Measurements from ENCODE around the gene SERINC3.
A peak's percentile ranks its signal among the peaks of the same experiment; 100 is the strongest.

Gene SERINC3

DNA sequence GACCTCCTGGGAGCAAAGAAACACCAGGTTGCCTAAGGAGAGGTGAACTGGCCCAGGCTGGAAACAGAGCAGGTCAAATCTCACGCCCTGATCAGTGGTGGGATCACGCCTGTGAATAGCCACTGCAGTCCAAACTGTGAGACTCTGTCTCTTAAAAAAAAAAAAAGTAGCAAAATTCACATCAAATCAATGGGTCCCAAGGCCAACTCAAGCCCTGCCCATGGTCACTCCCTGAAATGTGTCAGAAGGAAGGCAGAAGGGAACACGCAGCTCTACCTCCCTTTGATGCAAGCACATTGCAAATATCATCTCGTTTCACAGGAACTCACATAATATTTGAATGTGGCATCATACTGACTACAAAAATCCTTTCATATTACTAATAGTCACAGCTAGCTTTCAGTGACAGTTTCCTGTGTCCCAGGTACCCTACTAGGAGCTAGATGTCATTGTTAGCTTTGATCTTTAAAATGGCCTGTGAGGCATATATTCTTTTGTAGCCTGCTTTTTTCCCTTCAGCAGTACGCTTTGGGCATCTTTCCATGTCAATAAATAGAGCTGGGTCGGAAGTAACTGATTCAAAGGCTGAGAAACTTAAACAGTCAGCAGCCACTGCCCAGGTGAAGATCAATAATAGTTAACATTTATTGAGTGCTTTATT, 60.6 kb downstream of the SERINC3 start:
- DNase-seq: no peak

DNA sequence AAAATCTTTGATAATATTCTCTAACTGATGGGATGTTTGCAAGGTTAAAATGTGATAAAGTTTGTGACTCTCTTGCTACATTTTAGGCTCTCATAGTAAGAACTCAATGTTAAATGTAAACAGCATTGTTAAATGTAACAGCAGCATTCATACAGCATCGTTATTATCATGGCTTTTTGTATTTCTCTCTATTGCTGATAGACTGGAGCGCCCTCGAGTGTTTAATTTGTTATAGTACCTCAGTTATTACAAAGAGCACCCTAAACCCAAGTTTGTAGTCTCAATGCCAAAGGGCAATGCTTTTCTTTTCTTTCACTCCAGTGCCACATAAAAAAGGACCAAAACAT, 61.1 kb downstream of the SERINC3 start:
- peak; percentile 31 for DNase-seq

DNA sequence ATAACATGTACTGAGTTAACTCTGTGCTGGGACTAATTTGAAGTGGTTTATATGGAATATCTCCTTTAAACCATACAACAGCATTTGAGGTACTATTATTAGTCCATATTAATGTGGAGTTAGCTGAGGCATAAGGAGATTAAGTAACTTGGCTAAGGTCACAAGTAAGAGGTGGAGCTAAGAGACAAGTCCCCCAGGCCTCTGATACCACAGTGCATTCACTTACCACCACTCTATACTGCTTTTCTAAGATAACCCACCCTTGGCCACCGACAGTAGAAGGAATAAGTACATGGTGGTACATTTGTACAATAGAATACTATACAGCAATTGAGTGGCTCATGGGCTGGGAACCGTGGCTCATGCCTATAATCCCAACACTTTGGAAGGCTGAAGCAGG, 62.6 kb downstream of the SERINC3 start:
- no peak for DNase-seq

DNA sequence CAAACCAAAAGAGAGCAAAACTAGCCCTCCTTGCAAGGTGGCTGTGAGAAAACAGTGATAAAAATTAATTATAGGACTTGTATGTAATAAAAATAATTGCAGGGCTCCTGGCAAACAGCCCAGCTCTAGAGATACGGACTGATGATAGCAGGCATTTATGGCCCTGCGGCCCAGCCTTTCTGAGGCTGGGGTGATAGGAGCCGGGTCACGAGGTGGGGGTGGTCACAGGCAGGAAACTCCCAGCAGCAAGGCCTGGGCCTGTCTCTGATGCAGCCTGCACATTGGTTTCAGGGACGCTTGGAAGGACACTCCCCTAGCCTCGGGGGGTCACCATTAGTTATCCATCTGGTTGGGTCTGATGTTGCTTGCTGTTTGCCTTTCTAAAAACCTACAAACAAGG, 64.9 kb downstream of the SERINC3 start:
- no peak for DNase-seq

DNA sequence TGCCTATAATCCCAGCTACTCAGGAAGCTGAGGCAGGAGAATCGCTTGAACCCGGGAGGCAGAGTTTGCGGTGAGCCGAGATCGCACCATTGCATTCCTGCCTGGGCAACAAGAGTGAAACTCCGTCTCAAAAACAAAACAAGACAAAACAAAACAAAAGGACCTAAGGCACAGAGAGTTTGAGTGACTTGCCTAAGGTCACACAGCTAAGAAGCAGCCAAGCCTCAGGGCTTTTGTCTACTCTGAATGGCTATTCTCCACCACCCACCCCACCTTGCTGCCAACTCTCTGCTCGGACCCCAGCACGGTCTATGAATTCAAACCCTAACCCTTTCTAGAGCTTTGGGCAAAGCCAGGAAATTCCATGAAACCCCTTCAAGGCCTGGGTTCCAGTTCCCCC, 65.3 kb downstream of the SERINC3 start:
- no peak for DNase-seq

DNA sequence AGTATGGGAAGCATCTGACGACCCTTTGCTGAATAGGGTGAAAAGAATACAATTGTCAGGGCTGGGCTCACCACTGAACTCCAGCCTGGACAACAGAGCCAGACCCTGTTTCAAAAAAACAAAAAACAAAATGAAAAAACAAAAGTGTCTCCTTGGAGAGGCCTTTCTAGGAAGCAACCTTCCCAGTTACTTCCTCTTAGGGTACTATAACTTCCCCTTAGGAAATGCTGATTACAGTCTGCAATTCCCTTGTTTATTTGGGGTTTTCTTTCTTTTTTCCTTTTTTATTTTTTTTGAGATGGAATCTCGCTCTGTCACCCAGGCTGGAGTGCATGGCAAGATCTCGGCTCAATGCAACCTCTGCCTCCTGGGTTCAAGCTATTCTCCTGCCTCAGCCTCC, 66.7 kb downstream of the SERINC3 start:
- DNase-seq: no peak

DNA sequence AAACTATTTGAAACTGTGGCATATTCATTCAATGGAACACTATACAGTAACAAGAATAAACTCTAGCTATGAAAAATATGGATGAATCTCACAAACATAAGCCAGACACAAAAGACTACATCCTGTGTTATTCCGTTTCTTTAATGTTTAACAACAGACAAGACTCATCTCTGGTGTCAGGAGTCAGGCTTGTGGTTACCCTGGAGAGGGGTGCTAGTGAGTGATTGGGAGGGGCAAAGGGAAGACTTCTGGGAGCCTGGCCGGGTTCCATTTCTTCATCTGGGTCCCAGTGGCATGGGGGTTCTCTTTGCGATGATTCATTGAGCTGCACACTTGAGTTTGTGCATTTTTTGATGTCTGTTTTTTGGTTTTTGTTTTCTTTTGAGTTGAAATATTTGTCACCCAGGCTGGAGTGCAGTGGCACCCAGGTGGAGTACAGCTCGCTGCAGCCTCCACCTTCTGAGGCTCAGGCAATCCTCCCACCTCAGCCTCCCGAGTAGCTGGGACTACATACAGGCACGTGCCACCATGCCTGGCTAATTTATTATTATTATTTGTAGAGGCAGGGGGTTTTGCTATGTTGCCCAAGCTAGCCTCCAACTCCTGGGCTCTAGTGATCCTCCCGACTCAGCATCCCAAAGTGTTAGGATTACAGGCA, 67.4 kb downstream of the SERINC3 start:
- DNase-seq: peak; percentile 14

DNA sequence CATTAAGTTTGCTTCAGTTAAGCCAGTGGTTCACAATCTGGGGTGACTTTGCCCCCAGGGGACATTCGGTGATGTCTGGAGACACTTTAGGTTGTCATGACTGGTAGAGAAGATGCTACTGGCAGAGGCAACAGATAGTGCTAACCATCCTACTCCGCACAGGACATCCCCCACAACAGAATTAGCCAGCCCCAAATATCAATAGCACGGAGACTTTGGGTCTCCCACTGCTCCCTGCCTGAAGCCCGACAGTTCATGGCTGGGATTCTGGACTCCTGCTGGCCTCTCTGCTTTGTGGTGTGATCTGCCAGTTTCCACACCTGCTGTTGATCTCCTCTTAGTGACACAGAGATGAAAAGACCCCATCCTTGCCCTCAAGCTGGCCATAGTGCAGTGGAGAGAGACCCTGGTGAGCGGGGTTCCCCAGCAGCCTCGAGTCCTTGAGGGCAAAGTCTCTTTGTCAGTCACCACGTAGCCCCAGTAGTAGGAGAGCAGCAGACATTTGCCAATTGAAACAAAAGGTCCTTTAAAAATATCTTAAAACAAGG, 70.9 kb downstream of the SERINC3 start:
- no peak for DNase-seq

DNA sequence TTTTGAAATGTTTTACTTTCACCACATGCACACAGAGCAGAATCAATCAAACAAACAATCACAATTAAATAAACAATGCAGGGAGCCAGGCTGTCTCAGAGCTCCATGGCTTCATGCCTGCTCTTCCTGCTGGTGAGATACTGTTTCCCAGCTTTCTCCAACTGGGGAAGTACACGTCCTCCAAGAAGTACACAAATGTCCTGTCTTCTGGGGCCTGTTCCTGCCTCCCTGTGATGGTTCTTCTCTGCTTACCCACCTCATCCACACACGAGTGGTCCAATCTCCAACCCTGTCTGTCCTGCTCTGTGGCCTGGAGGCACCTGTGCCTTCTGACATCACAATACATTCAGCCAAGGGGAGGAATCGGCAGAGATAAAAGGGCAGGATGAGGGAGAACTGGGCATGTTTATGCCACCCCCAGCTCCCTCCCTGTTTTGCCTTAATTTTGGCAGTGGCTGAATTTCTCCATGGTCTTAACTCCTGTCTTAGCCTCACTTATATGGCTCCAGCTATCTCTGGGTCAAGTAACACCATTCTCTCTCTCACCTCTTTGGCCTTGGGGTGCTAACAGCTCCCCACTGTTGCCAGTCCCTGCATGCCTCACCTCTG, 71.5 kb downstream of the SERINC3 start:
- no peak for DNase-seq

DNA sequence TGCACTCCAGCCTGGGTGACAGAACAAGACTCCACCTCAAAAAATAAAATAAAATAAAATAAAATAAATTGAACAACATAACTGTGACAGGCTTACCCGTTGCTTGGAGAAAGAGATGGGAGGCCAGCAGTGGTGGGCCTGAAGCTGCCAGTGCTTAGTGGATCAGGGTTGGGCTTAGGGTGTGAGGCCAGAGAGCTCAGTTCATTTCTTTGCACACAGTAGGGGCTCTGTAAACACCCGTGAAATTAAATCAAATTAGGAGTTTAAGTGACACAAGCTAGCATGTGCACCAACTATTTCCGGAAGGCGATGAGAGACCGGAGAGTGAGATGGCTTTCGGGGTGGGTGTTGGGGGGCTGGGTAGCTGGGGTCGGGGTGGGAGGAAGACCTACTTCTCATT, 72.0 kb downstream of the SERINC3 start:
- DNase-seq: no peak

DNA sequence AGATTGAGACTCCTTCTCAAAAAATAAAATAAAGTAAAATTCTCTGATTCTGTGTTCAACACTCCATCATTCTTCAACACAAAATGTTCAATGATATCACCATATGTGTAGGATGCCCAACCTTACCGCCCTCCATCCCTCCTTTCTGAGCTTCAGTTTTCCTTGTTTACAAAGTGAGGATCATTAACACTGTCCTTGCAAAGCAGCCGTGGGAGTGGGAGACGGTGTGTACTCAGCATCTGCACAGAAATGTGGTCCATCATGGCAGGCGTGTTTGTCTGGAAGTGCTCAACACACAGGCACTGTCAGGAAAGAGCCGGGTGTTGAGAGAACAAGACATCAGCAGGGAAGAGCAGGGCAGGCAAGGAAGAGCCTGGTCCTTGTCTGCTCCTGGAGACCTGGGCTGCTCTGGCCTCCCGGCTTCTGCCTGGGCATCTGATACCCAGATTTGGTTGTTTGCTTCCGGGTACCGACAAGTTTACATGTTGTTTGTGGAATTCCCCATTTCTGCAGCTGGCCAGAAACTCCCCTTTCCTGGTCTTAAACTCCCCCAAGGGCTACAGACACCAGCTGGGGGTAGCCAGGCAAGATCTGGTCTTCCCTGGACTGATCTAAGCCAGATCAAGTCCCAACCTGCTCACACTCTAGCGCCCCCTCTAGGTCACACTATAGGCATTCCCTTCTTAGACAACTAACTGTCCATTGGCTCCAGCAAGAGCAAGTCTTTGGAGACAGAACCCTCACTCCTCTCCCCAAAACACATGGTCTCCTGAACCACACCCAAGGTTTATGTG, 72.9 kb downstream of the SERINC3 start:
- peak; percentile 27 for DNase-seq

DNA sequence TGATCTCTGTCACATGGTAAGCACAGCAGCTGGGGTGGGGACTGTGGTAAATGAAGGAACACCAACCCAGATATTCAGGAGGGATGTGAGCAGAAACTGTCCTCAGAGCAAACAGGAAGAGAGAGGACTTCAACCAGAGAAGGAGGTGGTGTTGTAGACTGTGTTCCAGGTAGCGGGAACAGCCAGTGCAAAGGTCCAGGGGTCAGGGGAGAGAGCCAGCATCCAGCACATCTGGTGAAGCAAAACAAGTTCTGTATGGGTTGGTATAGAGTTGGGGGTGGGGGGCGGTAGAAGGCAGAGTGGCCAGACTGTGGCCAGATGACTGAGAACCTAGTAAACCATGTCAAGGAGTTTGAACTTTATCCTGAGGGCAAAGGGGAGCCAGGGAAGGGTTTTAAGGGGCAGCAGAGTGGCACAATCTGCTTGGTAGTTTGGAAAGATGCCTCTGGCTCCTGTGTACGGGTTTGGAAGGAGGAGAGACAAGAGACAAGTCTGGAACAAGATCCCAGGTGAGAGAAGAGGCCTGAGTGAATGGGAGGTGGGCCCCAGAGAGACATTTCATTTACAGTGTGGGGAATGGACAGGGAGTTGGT, 73.9 kb downstream of the SERINC3 start:
- DNase-seq: no peak
